Liver (tissue), 9 donors: ENCODE measurements around the gene CCDC9B. TPM values are rescaled to one million over a fixed set of nuclear protein-coding genes. Genes with fewer than 3 reads are reported as not detected.

Experiments
- DNase-seq: peaks from one replicate; pipeline ENCODE4 v3.0.0-alpha.2; 2017; ENCODE audit warnings: low spot score
- H3K27ac ChIP-seq, 2 donors: one replicate each; pipeline ENCODE4 v1.7.0; 2013; ENCODE audit warnings: inconsistent platforms in 2 of 2, low read length in 2 of 2, control low read depth in 1 of 2, low read depth in 1 of 2, mild to moderate bottlenecking in 1 of 2
- H3K27me3 ChIP-seq, 4 donors: one replicate each; pipeline versions ENCODE4 v1.6.1 to v1.7.0; 2013; ENCODE audit warnings: low read length in 3 of 4, inconsistent platforms in 1 of 4, mild to moderate bottlenecking in 1 of 4, moderate library complexity in 1 of 4; ENCODE audit not compliant: control insufficient read depth in 4 of 4, insufficient read depth in 4 of 4
- H3K36me3 ChIP-seq, 4 donors: one replicate each; pipeline versions ENCODE4 v1.6.1 to v1.7.0; 2013; ENCODE audit warnings: low read length in 3 of 4, mild to moderate bottlenecking in 3 of 4, low read depth in 1 of 4, moderate library complexity in 1 of 4; ENCODE audit not compliant: control insufficient read depth in 4 of 4, insufficient read depth in 3 of 4
- H3K4me1 ChIP-seq, 4 donors: one replicate each; pipeline versions ENCODE4 v1.6.1 to v1.7.0; 2013; ENCODE audit warnings: low read length in 3 of 4, mild to moderate bottlenecking in 3 of 4, moderate library complexity in 1 of 4; ENCODE audit not compliant: control insufficient read depth in 4 of 4, insufficient read depth in 4 of 4
- H3K4me3 ChIP-seq, 3 donors: one replicate each; pipeline versions ENCODE4 v1.6.1 to v1.7.0; 2013; ENCODE audit warnings: low read length in 3 of 3, control low read depth in 1 of 3, low read depth in 1 of 3, mild to moderate bottlenecking in 1 of 3
- H3K9ac ChIP-seq, 2 donors: one replicate each; pipeline ENCODE4 v1.7.0; 2013; ENCODE audit warnings: low read length in 2 of 2, mild to moderate bottlenecking in 2 of 2, moderate library complexity in 2 of 2, control low read depth in 1 of 2, low read depth in 1 of 2
- H3K9me3 ChIP-seq, 4 donors: one replicate each; pipeline versions ENCODE4 v1.6.1 to v1.7.0; 2013; ENCODE audit warnings: low read length in 3 of 4; ENCODE audit not compliant: control insufficient read depth in 4 of 4
- EGR1 ChIP-seq, 2 donors: IDR thresholded peaks; 2 replicates each; pipeline ENCODE4 v1.6.1; 2016 to 2018; ENCODE audit warnings: antibody characterized with exemption in 2 of 2, low read depth in 2 of 2
- FOXA1 ChIP-seq: IDR thresholded peaks from 2 replicates; pipeline ENCODE4 v1.6.1; 2016; ENCODE audit warnings: antibody characterized with exemption
- HNF4A ChIP-seq, 2 donors: conservative IDR thresholded peaks; 2 replicates each; pipeline ENCODE4 v1.6.1; 2016; ENCODE audit warnings: antibody characterized with exemption in 2 of 2, mild to moderate bottlenecking in 2 of 2
- JUND ChIP-seq, 2 donors: IDR thresholded peaks; 2 replicates each; pipeline ENCODE4 v1.6.1; 2016; ENCODE audit warnings: antibody characterized with exemption in 2 of 2
- NR2F2 ChIP-seq: IDR thresholded peaks from 2 replicates; pipeline ENCODE4 v1.6.1; 2016; ENCODE audit warnings: antibody characterized with exemption
- RAD21 ChIP-seq, 2 donors: IDR thresholded peaks; 2 replicates each; pipeline ENCODE4 v1.6.1; 2016; ENCODE audit warnings: antibody characterized with exemption in 2 of 2, mild to moderate bottlenecking in 2 of 2
- RXRA ChIP-seq, 2 donors: IDR thresholded peaks; 2 replicates each; pipeline ENCODE4 v1.6.1; 2017 to 2018; ENCODE audit warnings: antibody characterized with exemption in 2 of 2, mild to moderate bottlenecking in 1 of 2
- SP1 ChIP-seq: IDR thresholded peaks from 2 replicates; pipeline ENCODE4 v1.6.1; 2018; ENCODE audit warnings: antibody characterized with exemption, mild to moderate bottlenecking
- TAF1 ChIP-seq: conservative IDR thresholded peaks from 2 replicates; pipeline ENCODE4 v1.6.1; 2016; ENCODE audit warnings: antibody characterized with exemption, mild to moderate bottlenecking
- YY1 ChIP-seq: IDR thresholded peaks from 2 replicates; pipeline ENCODE4 v1.6.1; 2016; ENCODE audit warnings: antibody characterized with exemption, mild to moderate bottlenecking
- WGBS: extraction: QIAGEN DNeasy Blood & Tissue Kit; methylation state at CpG from one replicate; pipeline ENCODE4 v1.1.7; 2013; 5-methylcytosine and 5-hydroxymethylcytosine counted together
- polyA plus RNA-seq, 2 donors: library from polyadenylated mRNA; stranded (reverse) in 1 of 2; unstranded in 1 of 2; fragments of 200-250 nt in 1 of 2; fragments of >200 nt in 1 of 2; fragmentation: Nextera tagmentation in 1 of 2; extraction: Ambion mirVana in 1 of 2; gene quantifications; one replicate each; pipeline versions ENCODE4 v1.2.1 to v1.2.3, GENCODE V29; 2013 to 2015
- total RNA-seq, 2 donors: library from RNA; depleted of rRNA; stranded (reverse); fragments of >200 nt; gene quantifications; one replicate each; pipeline ENCODE4 v1.2.3, GENCODE V29; 2014
- TF ChIP-seq, protein P1 (sequence below): IDR thresholded peaks from 2 replicates; pipeline ENCODE4 v1.6.1; 2016; ENCODE audit warnings: antibody characterized with exemption
- TF ChIP-seq, protein P2 (sequence below): IDR thresholded peaks from 2 replicates; pipeline ENCODE4 v1.6.1; 2016; ENCODE audit warnings: antibody characterized with exemption, mild to moderate bottlenecking
- TF ChIP-seq, protein P3 (sequence below): fragments of 150-350 bp; IDR thresholded peaks from 2 replicates; pipeline ENCODE4 v1.5.1; 2017; ENCODE audit warnings: improper control_type of control experiment, low read depth, low read length; ENCODE audit not compliant: missing input control
- TF ChIP-seq, protein P4 (sequence below): IDR thresholded peaks from 2 replicates; pipeline ENCODE4 v1.6.1; 2016; ENCODE audit warnings: antibody characterized with exemption
- TF ChIP-seq, protein P5 (sequence below): IDR thresholded peaks from 2 replicates; pipeline ENCODE4 v1.6.1; 2016; ENCODE audit warnings: antibody characterized with exemption
- donor health status: healthy.
- donor health status: healthy.
- donor health status: healthy.
- donor health status: healthy.
- donor health status: healthy.

The CCDC9B gene
- total and polyA plus RNA-seq, 4 donors, result 0.43 to 4.4 (median 0.73) TPM

DNA sequence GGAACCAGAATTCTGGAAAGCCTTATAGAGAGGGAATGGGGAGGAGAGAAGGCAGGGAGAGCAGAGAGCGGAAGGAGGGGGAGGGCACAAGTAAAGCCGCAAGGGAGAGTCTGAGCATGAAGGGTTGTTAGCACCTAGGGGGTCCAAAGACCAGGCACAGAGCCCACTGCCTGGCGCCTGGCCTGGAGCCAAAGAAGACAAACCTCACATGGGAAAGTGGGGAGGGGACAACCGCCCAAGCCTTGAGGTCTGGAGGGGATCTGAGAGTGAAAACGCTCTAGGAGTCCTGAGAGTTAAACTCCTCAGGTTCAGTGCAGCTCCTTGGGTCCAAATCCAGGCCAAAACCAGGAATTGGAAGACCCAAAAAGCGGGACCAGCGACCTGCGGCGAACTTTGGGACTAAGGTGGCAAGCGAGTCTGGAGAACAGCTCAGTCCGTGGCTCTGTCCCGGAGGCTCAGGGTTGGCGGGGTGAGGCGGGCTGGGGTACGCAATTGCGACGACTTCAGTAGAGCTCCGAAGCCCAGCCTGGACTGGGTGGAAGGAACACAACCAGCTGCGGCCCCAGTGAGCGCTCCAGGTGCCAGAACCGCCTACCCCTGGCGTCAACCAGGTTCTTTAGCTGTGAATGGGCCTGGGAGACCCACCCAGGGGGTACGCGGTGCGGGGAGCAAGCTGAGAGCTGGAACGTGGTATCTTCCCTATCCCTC is 18.1 kb downstream of the CCDC9B start (continued):
- TF ChIP-seq, protein P1, sequence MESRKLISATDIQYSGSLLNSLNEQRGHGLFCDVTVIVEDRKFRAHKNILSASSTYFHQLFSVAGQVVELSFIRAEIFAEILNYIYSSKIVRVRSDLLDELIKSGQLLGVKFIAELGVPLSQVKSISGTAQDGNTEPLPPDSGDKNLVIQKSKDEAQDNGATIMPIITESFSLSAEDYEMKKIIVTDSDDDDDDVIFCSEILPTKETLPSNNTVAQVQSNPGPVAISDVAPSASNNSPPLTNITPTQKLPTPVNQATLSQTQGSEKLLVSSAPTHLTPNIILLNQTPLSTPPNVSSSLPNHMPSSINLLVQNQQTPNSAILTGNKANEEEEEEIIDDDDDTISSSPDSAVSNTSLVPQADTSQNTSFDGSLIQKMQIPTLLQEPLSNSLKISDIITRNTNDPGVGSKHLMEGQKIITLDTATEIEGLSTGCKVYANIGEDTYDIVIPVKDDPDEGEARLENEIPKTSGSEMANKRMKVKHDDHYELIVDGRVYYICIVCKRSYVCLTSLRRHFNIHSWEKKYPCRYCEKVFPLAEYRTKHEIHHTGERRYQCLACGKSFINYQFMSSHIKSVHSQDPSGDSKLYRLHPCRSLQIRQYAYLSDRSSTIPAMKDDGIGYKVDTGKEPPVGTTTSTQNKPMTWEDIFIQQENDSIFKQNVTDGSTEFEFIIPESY, result no peak
- TF ChIP-seq RXRA (IDR thresholded peaks at IDR 0.05), result no peak

DNA sequence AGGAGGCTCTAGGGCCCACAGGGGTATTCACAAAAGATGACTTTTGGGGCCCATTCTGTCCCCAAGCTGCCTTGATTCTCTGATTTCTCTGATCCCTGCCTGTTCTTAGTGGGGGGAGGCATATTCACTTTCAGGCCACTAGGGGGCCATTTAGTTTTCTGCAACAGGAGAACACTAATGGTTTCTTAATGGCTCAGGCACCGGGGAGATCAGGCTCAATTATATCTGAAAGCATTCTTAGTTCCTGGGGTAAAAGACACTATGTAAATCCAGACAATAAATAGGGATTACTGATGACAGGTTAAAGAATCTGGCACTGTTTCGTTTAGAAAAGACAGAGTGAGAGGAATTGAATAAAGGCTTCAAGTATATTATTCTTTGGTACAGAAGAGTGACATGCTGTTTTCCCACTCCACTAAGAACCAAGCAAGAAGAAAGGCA is 19.8 kb downstream of the CCDC9B start:
- Histone ChIP-seq H3K9me3 (no peaks in the 10 kb centered on the region), H3K4me1 (peaks cover 0 to 11% (median 6%) of the 10 kb centered on the region in 4 donors), H3K4me3 (no peak overlapping the region), H3K27ac (no peak overlapping the region), H3K9ac (no peak overlapping the region), H3K27me3 (no peaks in the 10 kb centered on the region), H3K36me3 (peaks cover 0 to under 1% (median 0%) of the 10 kb centered on the region in 4 donors)
- 0% methylated on average over 2 of the region's 2 CpGs for WGBS
- TF ChIP-seq, protein P2, sequence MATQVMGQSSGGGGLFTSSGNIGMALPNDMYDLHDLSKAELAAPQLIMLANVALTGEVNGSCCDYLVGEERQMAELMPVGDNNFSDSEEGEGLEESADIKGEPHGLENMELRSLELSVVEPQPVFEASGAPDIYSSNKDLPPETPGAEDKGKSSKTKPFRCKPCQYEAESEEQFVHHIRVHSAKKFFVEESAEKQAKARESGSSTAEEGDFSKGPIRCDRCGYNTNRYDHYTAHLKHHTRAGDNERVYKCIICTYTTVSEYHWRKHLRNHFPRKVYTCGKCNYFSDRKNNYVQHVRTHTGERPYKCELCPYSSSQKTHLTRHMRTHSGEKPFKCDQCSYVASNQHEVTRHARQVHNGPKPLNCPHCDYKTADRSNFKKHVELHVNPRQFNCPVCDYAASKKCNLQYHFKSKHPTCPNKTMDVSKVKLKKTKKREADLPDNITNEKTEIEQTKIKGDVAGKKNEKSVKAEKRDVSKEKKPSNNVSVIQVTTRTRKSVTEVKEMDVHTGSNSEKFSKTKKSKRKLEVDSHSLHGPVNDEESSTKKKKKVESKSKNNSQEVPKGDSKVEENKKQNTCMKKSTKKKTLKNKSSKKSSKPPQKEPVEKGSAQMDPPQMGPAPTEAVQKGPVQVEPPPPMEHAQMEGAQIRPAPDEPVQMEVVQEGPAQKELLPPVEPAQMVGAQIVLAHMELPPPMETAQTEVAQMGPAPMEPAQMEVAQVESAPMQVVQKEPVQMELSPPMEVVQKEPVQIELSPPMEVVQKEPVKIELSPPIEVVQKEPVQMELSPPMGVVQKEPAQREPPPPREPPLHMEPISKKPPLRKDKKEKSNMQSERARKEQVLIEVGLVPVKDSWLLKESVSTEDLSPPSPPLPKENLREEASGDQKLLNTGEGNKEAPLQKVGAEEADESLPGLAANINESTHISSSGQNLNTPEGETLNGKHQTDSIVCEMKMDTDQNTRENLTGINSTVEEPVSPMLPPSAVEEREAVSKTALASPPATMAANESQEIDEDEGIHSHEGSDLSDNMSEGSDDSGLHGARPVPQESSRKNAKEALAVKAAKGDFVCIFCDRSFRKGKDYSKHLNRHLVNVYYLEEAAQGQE, result no peak
- TF ChIP-seq, protein P3, sequence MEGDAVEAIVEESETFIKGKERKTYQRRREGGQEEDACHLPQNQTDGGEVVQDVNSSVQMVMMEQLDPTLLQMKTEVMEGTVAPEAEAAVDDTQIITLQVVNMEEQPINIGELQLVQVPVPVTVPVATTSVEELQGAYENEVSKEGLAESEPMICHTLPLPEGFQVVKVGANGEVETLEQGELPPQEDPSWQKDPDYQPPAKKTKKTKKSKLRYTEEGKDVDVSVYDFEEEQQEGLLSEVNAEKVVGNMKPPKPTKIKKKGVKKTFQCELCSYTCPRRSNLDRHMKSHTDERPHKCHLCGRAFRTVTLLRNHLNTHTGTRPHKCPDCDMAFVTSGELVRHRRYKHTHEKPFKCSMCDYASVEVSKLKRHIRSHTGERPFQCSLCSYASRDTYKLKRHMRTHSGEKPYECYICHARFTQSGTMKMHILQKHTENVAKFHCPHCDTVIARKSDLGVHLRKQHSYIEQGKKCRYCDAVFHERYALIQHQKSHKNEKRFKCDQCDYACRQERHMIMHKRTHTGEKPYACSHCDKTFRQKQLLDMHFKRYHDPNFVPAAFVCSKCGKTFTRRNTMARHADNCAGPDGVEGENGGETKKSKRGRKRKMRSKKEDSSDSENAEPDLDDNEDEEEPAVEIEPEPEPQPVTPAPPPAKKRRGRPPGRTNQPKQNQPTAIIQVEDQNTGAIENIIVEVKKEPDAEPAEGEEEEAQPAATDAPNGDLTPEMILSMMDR, result peak; percentile 94
- no peak for TF ChIP-seq FOXA1
- TF ChIP-seq NR2F2, result no peak
- TF ChIP-seq RAD21 (IDR thresholded peaks at IDR 0.05), result peak; percentile 84 to 85
- peak; percentile 49 for TF ChIP-seq YY1
- no peak for DNase-seq

DNA sequence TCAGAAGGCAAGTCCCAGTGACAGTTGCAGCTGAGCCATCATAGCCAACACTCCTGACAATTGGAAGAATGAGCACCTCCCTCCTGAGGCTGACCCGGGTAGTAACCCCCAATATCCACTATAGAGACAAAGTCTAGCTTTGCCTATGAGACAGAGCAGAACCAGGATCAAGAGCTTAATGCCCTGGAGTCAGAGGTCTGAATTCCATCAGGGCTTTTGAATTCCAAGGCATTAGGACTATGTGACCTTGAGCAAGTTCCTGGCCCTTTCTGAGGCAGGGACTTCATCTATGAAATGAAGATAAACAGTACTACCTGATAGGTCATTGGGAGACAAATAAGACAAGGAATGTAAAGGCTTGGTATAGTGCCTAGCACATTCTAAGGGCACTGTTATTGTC is 20.3 kb downstream of the CCDC9B start:
- H3K27me3 ChIP-seq, result no peaks in the 10 kb centered on the region
- H3K4me3 ChIP-seq, result no peak overlapping the region
- no peak overlapping the region for H3K9ac ChIP-seq
- H3K4me1 ChIP-seq, result peaks cover 0 to 11% (median 6%) of the 10 kb centered on the region in 4 donors
- no peaks in the 10 kb centered on the region for H3K36me3 ChIP-seq
- no peaks in the 10 kb centered on the region for H3K9me3 ChIP-seq
- WGBS, result 100% methylated on average over 1 of the region's 1 CpG
- no peak overlapping the region for H3K27ac ChIP-seq
- DNase-seq, result no peak
- no peak for TF ChIP-seq EGR1 (IDR thresholded peaks at IDR 0.05; ENCODE audit: low read depth in 2 of 2)
- TF ChIP-seq, protein P4, sequence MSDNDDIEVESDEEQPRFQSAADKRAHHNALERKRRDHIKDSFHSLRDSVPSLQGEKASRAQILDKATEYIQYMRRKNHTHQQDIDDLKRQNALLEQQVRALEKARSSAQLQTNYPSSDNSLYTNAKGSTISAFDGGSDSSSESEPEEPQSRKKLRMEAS, result no peak
- TF ChIP-seq NR2F2, result no peak
- TF ChIP-seq, protein P5, sequence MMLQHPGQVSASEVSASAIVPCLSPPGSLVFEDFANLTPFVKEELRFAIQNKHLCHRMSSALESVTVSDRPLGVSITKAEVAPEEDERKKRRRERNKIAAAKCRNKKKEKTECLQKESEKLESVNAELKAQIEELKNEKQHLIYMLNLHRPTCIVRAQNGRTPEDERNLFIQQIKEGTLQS, result no peak
- no peak for TF ChIP-seq HNF4A (conservative IDR thresholded peaks at IDR 0.05)
- no peak for TF ChIP-seq SP1
- no peak for TF ChIP-seq TAF1
- no peak for TF ChIP-seq JUND (IDR thresholded peaks at IDR 0.05)
- TF ChIP-seq, protein P1, result no peak
- TF ChIP-seq, protein P3, result no peak
- no peak for TF ChIP-seq YY1
- TF ChIP-seq RXRA (IDR thresholded peaks at IDR 0.05), result no peak
